Stimulated activated CD8-positive, alpha-beta memory T cell treated with anti-CD3 and anti-CD28 coated beads, Interleukin-15, amount 100 ng/mL, for 4 hours (primary cell): ENCODE measurements around the gene SMAD7.

ENCODE experiments used
- DNase-seq, 2 donors: peaks; one replicate each; pipeline ENCODE4 v3.0.0-alpha.2; 2020; ENCODE audit warnings: low read depth in 2 of 2

The SMAD7 gene

DNA sequence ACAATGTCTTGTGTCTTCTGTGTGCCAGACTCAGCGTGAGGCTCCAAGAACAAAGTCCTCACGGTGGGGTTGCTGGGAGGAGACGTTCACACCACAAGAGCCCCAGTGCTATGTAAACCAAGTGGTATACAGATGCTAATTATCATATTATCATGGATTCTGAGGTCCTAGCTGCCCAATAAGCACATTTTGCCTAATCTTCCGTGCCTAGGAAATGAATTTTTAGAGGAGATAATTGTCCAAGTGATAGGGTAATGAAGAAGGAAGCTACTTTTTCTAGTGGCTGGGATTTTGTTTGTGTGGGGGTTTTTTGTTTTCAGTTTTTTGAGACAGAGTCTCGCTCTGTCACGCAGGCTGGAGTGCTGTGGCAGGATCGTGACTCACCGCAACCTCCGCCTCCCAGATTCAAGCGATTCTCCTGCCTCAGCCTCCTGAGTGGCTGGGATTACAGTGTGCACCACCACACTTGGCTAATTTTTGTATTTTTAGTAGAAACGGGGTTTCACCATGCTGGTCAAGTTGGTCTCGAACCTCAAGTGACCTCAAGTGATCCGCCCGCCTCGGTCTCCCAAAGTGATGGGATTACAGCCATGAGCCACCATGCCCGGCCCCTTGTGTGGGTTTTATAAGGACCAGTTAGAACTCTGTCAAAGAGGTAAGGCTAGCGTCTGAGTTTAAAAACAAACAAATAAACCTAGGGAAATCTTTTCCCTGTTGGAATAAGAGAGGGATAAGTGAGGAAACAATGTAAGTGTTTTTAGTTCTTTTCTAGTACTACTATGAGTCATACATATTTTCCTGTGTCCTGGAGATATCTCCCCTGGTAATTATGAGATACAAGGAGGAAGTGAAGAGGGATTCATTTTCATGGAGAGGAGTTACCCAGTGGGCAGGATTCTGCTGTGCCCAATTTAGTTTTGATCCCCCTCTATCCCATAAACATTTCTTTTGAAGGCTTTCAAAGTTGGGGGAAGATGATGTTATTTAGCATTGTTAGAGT lies 9.5 kb upstream of the SMAD7 start:
- DNase-seq = no peak

DNA sequence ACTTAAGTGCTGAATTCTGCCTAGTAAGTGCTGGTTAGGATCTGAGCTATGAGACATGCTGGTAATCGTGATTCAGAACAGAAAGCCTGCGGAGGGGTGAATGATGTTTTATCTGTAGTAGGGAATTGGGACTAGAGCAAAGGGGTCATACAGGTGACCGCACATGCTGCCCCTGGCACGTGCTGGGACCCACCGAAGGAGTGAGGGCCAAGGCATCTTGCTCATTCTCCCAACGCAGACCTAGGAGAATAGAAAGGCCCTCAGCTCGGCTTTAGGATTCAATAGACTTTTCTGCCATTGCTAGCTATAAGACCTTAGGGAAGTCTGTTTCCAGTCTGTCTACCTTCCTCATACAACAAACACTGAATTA lies 8.8 kb upstream of the SMAD7 start:
- DNase-seq = no peak

DNA sequence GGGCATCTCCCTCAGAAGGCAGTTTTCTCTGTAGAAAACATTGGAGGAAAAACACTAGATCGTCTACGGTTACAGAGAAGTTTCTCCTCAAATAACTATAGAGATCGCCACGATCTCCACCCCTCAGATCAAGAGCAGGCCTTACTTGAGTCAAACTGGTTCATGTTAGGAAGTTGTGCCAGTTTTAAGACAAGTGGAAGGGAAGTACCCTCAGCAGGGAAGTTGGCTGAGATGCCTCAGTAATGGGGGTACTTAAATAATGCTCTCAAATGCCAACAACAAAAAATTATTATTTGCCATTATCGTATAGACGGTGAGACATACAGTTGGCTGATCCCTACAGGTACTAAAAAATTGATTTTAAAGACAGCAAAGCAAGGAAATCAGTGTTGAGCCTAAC lies 8.2 kb upstream of the SMAD7 start:
- no peak for DNase-seq

DNA sequence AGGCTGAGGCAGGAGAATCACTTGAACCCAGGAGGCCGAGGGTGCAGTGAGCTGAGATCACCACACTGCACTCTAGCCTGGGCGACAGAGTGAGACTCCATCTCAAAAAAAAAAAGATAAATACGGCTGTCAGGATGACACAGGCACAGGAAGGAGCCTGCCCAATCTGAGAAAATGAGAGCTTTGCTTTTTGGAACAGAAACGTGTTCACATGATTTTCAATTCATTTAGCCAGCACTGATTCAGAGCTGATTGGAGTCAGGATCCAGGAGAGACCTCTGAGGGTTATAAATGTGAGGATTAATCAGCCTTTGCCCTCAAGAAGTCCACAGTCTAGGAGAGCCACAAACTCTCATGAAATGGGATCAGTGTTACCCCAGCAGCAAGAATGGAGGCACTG lies 6.9 kb upstream of the SMAD7 start:
- no peak for DNase-seq

DNA sequence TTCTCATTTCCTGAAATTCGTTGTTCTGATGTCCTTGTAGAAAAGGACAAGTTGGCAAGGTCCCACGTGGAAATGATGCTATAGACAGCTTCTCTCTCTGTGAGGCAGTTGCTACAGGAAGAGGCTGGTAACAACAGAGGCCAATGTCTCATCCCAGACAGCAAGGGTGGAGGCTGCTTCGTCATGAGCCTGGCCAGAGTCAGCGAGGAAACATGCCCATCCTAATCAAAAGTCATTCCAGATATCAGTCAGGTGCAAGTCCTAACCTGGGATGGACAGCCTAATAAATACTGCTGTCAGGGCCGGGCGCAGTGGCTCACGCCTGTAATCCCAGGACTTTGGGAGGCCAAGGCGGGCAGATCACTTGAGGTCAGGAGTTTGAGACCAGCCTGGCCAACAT lies 6.4 kb upstream of the SMAD7 start:
- DNase-seq = no peak

DNA sequence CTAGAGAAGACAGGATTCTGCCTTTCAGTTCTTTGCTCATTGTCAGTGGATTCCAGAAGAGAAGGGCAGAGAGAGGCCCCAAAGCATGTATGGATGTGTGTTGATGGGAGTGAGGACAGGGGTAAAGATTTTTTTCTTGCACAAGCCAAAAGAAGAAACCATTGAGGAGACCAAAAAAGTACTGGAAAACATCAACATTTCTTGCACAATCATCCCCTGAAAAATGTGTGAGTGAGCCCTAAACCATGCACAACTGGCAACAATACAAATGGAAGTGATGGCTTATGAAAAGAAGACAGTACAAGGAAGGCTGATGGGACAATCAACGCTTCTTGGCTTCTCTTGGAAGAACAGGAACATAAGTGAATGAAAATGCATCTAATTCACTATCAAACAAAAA lies 5.6 kb upstream of the SMAD7 start:
- no peak for DNase-seq

DNA sequence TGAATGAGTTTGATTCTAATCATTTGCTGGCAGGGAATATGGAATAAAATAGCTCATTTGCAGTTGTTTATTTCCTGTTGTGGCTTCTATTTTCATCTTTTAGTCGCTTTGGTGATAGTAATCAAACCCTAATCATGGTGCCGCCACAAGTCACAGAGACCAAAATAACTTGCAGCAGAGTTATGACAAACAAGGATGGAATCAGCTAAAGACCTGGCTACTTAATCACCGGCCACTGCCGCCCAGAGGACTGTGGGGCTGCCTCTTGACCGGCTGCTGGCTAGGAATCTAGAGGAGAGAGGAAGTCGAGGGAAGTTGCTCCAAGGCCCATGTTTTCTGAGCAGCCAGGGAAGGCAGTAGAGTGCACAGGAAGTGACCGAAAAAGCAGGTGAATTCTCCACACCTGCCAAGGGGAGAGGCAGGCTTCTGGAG lies 5.1 kb upstream of the SMAD7 start:
- DNase-seq = no peak

DNA sequence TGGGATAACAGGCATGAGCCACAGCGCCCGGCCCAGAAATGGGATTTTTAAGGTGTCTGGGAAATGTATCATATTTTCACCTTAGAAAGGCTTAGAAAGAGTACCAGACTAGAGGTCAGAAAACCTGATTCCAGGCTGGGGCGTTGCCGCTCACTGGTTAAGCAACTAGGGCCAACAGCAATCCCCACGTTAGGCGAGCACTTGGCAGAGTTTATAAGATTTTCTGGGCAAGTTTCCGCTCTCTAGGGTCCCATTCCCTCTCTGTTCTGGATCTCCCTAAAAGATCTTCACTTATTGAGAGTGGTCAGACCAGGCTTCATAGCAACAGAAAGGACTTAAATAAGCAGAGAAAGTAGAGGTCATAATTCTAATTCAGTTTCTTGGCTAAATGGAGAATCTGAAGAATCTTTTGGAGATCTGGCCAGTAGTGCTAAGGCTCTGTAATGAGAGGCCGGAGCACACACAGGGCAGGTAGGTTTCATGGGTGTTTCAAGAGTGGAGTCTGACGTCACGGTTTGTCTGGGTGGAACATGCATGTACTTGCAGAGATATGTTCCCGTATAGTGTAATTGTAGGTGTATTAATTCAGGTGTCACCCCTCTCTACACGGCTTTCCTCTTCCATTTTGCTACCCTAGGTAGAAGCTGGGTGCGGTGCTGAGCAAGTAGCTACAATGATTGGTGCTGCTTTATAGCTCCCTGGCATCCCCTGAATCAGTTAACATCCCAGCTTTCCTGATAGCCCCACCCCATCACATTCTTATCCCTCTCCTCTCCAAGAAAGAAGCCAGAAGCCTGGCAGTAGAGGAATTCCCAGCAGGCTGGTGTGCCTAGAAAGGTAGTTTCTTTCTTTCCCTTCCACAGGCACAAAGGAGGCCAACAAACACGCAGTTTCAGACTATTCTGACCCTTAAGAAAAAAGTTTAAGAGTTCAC lies 4.4 kb upstream of the SMAD7 start:
- no peak for DNase-seq

DNA sequence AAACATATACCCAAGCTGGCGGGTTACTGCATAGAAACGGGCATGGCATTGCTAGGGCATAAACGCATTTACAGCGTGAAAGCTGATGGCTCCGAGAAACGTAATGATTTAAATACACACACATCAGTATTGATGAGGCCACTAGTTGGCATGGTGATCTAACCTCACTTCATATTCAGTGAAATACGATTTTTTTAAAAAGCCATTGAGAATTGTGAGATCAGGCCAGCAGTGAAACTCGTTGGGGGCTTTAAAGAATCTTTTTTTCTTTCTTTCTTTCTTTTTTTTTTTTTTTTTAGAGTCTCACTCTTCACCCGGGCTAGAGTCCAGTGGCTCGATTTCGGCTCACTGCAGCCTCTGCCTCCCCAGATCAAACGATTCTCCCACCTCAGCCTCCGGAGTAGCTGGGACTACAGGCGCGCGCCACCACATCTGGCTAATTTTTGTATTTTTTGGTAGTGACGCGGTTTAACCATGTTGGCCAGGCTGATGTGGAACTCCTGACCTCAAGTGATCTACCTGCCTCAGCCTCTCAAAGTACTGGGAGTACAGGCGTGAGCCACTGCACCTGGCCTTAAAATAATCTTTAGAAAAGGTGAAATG lies 2.4 kb upstream of the SMAD7 start:
- DNase-seq = no peak

DNA sequence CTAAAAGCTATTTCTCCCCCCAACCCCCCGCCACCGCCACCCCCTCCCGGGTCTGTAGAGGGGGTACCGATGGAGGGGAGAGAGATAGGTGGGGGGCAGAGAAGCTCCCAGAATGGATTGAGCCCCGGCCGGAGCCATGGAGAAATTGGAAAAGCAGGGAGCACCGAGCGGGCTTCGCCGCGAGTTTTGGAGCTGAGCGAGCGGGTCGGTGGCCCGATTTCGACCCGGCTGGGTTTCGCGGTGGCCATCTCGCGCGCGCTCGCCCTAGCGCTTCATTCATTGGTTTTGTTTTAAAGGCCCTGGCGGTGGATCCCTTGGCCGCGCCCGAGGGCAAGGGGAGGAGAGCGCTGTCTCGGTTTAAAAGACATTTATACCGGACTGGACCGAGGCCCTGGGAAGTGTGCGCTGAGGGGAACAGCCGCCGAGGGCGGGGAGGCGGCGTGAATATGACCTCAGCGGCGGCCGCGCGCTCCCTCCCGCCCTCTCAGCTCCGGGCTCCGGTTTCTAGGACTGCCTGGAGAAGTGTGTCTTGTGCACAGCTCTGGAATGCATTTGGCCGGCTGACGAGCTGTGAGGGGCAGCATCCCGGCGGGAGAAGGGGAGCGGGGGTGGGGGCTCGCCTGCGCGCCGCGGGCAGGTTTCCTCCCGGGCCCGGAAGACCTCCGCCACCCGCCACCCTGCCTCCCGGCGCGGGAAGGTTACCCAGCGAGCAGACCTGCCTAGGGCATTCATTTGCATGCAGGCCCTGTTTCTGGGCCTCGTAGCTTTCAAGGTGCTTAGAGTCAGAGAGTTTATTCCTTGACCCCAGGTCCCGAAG lies 1.7 kb upstream of the SMAD7 start:
- DNase-seq = no peak

DNA sequence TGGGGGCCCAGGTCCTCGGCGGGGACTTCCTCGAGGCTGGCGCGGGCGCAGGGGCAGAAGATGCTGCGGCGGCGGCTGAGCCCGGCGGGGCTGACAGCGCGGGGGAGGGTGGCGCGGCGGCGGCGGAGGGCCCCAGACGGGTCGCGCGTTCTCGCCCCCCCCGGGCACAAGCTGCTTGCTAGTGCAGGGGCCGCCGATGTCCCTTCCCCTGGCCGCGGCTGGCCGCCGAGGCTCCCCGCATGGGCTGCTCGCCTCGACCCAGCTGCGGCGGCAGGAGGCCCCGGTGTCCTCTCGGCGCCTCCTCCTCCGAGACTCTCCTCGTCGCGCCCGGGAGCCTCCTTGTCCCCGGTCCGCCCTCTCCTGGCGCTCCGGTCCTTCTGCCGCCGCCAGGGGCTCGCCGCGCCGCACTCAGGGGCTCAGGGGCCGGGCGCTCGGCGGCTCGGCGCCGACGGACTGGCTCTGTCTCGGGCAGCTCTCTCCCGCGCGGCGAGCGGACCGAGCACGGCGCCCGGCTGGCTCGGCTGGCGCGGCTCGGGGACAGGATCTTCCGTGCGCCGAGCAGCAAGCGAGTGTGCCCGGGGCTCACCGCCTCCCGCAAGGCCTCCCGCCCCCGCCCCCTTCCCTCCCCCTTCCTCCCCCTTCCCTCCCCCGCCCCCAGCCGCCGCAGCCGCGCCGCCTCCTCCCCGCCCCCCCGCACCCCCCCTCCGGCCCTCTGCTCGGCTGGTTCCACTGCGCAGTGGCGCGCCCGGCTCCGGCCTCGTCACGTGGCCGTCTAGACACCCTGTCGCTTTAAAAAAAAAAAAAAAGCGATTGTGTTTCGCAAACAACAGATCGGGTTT lies 902 bp upstream of the SMAD7 start:
- peak; percentile 58 to 71 for DNase-seq

DNA sequence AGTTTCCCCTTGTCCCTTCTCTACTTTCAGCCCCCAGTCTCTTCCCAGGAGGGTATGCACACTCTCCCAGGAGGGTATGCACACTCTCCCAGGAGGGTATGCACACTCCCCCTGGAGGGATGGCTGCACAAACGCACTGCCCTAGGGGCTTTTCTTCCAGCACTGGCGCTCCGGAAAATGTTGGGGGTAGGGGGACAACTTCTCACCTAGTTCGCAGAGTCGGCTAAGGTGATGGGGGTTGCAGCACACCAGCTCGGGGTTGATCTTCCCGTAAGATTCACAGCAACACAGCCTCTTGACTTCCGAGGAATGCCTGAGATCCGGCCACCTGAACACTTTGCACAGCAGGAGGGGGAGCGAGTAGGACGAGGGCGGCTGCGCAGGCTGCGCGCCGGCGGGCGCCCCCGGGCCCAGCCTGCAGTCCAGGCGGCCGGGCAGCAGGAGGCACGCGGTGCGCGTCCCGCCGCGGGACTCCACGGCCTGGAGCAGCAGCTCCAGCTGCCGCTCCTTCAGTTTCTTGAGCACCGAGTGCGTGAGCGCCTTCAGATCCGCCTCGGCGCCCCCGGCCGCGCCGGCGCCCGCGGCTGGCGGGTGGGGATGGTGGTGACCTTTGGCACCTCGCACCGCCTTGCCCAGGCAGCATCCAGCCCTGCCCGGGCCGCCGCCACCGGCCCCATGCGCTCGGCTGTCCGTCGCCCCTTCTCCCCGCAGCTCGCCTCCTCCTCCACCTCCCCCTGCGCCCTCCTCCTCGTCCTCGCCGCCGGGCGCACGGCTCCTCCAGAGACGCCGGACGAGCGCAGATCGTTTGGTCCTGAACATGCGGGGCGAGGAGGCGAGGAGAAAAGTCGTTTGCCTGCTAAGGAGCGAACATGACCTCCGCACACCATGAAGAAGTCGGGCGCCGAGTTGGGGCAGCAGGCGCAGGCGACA lies 894 bp downstream of the SMAD7 start:
- no peak for DNase-seq

DNA sequence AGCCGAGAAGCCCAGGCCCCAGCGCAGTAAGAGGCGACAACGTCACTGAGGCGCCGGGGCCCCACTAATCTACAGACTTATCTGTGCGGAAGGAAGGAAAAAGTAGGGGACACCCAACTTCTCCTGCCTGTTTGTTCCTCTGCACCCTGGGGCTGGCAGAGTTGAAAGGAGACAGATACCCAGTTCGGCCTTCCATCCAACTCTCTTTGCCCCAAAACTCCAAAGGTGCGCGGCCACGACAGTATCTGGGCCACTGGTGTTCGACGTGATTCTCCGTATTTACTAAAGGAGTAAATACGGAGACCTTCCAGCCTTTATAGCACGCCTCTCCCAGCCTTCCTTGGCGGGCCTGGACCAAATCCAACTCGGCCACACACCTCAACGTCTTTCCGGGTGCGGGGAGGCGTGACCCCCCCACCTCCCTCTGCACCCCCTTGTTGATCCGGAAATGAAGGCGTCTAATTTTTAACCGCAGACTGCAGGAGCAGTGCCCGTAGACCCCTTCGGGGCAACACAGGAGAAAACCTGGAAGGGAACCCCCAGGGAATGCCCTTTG lies 1.6 kb downstream of the SMAD7 start:
- DNase-seq = no peak

DNA sequence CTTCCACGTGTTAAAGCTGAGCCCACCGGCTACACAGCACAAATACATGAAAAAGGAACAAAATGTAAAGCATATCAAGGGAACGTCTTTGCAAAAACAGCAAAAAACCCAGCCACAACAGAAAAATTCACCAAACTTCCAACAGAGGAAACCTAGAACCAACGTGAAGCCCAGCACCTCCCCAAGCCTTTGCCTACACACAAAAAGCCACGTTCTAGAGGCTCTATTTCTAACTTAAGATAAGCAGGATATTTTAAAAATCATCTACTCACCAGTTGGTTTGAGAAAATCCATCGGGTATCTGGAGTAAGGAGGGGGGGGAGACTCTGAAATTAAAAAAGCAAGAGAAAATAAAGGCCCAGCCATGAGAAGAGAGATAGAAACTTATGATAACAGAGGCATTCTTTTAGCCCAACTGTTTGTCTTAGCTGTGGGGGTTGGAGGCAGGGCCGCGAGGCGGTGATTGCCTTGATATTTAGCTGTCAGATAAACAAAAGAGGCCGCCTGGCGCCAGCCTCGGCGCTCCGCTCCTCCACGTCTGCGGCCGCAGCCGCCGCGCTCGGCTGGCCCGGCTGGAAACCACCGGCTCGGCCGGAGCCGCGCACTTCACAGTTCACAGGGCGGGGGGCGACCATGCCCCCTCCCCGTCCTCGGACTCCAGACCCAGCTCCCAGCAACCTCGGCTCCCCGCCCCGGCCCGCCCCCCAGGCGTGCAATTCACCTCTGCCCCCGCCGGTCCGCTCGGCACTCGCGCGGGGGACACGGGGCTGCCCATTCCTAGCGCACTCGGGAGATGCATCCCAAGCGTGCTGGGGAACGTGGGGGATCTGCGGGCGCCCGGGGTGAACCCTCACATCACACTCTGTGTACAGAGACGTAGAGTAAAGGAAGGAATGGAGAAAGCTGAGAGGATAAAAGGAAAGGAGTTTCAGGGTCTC lies 2.4 kb downstream of the SMAD7 start:
- no peak for DNase-seq

DNA sequence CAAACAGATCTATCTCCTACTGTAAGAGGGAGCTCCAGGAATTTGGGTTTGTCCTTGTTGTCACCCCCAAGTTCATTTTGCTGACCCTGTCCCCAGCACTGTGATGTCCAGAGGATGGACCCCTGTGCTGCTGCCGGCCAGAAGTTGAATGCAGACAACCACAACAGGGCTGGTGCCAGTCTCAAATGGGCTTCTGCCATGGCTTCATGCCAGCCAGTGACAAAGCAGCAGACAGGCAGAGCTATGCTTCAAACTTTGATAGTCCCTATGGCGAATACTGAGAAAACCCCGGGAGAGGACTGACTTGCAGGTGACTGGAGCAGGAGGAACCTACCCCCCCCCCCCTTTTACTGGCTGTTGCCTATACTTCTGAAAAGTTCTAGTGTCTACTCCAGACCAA lies 3.2 kb downstream of the SMAD7 start:
- DNase-seq = no peak

DNA sequence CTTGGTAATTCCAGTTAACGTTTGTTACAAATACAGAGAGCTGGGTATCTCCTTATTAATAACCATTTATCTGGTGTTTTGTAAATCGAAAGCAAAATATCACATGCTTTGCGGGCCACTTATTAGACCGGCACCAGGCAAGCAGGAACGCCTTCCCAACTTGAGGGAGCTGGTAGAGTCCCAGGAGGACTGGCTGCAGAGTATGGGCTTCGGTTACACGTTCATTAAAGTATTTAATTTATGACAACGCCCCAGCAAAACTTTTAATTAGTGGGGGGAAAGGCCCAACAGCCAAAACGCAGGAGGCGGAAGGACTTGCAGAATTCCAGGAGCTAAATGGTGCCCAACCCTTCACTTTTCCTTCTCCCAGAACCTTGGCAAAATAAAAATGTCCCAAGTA lies 3.7 kb downstream of the SMAD7 start:
- DNase-seq = no peak

DNA sequence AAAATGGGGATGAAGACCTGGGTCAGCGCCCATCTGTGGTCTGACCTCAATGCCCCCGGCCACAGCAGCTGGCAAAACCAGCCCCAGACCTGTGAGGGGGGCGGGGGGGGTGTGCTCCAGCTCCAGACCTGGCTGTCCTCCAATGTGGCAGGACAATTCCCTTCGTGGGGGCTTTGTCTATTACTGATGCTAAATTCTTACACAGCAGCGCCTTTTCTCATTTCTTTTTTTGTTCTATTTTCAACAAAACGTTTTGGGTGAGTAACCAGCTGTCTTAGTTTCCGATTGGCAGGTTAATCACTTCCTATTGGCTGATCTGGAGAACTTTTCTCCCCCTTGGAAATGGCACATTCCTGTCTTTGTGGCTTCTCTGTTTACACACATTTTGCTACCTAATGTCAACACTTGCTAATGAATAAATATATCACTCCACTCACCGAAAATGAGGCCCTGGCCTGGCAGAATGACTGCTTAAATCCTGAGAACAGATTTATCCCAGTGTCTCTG lies 4.4 kb downstream of the SMAD7 start:
- DNase-seq = no peak

DNA sequence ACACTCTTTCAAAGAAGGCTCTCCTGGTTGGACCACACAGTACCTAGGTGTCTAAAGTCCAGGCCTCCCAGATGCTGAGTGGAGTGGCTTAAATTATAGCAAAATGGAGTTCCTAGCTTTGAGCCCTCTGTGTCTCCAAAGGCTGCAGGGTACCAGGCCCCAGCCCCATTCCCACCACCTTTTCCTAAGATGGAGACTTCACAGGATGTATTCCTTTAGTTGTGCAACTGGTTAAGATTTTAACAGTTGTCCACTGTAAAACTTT lies 4.9 kb downstream of the SMAD7 start:
- DNase-seq = no peak
